ENCODE measurements around the gene EMCN.

The EMCN gene

GRCh38 chr4:100486496-100486895 is 31.3 kb downstream of the EMCN start:
- Histone ChIP-seq H3K4me1 (ENCODE audit: control insufficient read depth, low read length) (no peaks in the 10 kb centered on the region), H4K20me1 (ENCODE audit: control insufficient read depth, insufficient read depth, low read depth, low read length) (no peaks in the 10 kb centered on the region), H3K9me2 (replicated peaks; ENCODE audit: control insufficient read depth, low read length) (no peaks in the 10 kb centered on the region), H3K36me3 (ENCODE audit: control insufficient read depth, low read length) (no peaks in the 10 kb centered on the region), H3K4me3 (ENCODE audit: low read length) (no peak overlapping the region), H3K79me2 (ENCODE audit: control insufficient read depth, low read length) (no peaks in the 10 kb centered on the region), H3F3A (ENCODE audit: control insufficient read depth, insufficient read depth) (no peaks in the 10 kb centered on the region), H3K4me2 (ENCODE audit: low read length) (no peak overlapping the region), H3K27me3 (ENCODE audit: control insufficient read depth, low read length) (no peaks in the 10 kb centered on the region), H3K27ac (ENCODE audit: low read depth, low read length) (no peak overlapping the region), H3K9me3 (ENCODE audit: control insufficient read depth, insufficient read depth, low read length) (no peaks in the 10 kb centered on the region)
- TF ChIP-seq EZH2phosphoT487 (IDR thresholded peaks at IDR 0.05; ENCODE audit: borderline replicate concordance, low read length) (no peak), CTCF (IDR thresholded peaks at IDR 0.05; ENCODE audit: low read depth, low read length, poor library complexity, severe bottlenecking) (no peak)

GRCh38 chr4:100483796-100484195 is 34.0 kb downstream of the EMCN start:
- no peak for TF ChIP-seq EZH2phosphoT487 (IDR thresholded peaks at IDR 0.05; ENCODE audit: borderline replicate concordance, low read length)
- no peak for TF ChIP-seq CTCF (IDR thresholded peaks at IDR 0.05; ENCODE audit: low read depth, low read length, poor library complexity, severe bottlenecking)

GRCh38 chr4:100479971-100480370 is 37.9 kb downstream of the EMCN start:
- H3K4me1 ChIP-seq (ENCODE audit: control insufficient read depth, low read length) = no peaks in the 10 kb centered on the region
- H4K20me1 ChIP-seq (ENCODE audit: control insufficient read depth, insufficient read depth, low read depth, low read length) = no peaks in the 10 kb centered on the region
- no peak overlapping the region for H3K4me2 ChIP-seq (ENCODE audit: low read length)
- TF ChIP-seq EZH2phosphoT487 (IDR thresholded peaks at IDR 0.05; ENCODE audit: borderline replicate concordance, low read length) = no peak
- no peak for TF ChIP-seq CTCF (IDR thresholded peaks at IDR 0.05; ENCODE audit: low read depth, low read length, poor library complexity, severe bottlenecking)
- no peaks in the 10 kb centered on the region for H3K36me3 ChIP-seq (ENCODE audit: control insufficient read depth, low read length)
- H3K79me2 ChIP-seq (ENCODE audit: control insufficient read depth, low read length) = no peaks in the 10 kb centered on the region
- H3K4me3 ChIP-seq (ENCODE audit: low read length) = no peak overlapping the region
- no peak overlapping the region for H3K27ac ChIP-seq (ENCODE audit: low read depth, low read length)
- H3K9me2 ChIP-seq (replicated peaks; ENCODE audit: control insufficient read depth, low read length) = no peaks in the 10 kb centered on the region
- H3F3A ChIP-seq (ENCODE audit: control insufficient read depth, insufficient read depth) = no peaks in the 10 kb centered on the region
- H3K27me3 ChIP-seq (ENCODE audit: control insufficient read depth, low read length) = no peaks in the 10 kb centered on the region
- no peaks in the 10 kb centered on the region for H3K9me3 ChIP-seq (ENCODE audit: control insufficient read depth, insufficient read depth, low read length)

More at GRCh38 chr4:100483796-100484195, 34.0 kb downstream of the EMCN start:
- H3K9me3 ChIP-seq (ENCODE audit: control insufficient read depth, insufficient read depth, low read length) = no peaks in the 10 kb centered on the region
- no peak overlapping the region for H3K4me3 ChIP-seq (ENCODE audit: low read length)
- H3K27me3 ChIP-seq (ENCODE audit: control insufficient read depth, low read length) = no peaks in the 10 kb centered on the region
- H3F3A ChIP-seq (ENCODE audit: control insufficient read depth, insufficient read depth) = no peaks in the 10 kb centered on the region
- no peak overlapping the region for H3K4me2 ChIP-seq (ENCODE audit: low read length)
- no peaks in the 10 kb centered on the region for H3K36me3 ChIP-seq (ENCODE audit: control insufficient read depth, low read length)
- no peaks in the 10 kb centered on the region for H3K79me2 ChIP-seq (ENCODE audit: control insufficient read depth, low read length)
- no peaks in the 10 kb centered on the region for H3K4me1 ChIP-seq (ENCODE audit: control insufficient read depth, low read length)
- no peaks in the 10 kb centered on the region for H4K20me1 ChIP-seq (ENCODE audit: control insufficient read depth, insufficient read depth, low read depth, low read length)
- H3K27ac ChIP-seq (ENCODE audit: low read depth, low read length) = no peak overlapping the region
- H3K9me2 ChIP-seq (replicated peaks; ENCODE audit: control insufficient read depth, low read length) = no peaks in the 10 kb centered on the region

- no peak overlapping the region for H3K27ac ChIP-seq (ENCODE audit: low read depth, low read length)
- H3K4me1 ChIP-seq (ENCODE audit: control insufficient read depth, low read length) = no peaks in the 10 kb centered on the region
- no peaks in the 10 kb centered on the region for H3K27me3 ChIP-seq (ENCODE audit: control insufficient read depth, low read length)
- no peak overlapping the region for H3K4me2 ChIP-seq (ENCODE audit: low read length)
- H3K9me2 ChIP-seq (replicated peaks; ENCODE audit: control insufficient read depth, low read length) = no peaks in the 10 kb centered on the region
- no peaks in the 10 kb centered on the region for H3K79me2 ChIP-seq (ENCODE audit: control insufficient read depth, low read length)
- no peaks in the 10 kb centered on the region for H3K36me3 ChIP-seq (ENCODE audit: control insufficient read depth, low read length)
- H4K20me1 ChIP-seq (ENCODE audit: control insufficient read depth, insufficient read depth, low read depth, low read length) = no peaks in the 10 kb centered on the region
- H3K4me3 ChIP-seq (ENCODE audit: low read length) = no peak overlapping the region
- no peak for TF ChIP-seq CTCF (IDR thresholded peaks at IDR 0.05; ENCODE audit: low read depth, low read length, poor library complexity, severe bottlenecking)
- TF ChIP-seq EZH2phosphoT487 (IDR thresholded peaks at IDR 0.05; ENCODE audit: borderline replicate concordance, low read length) = no peak
- H3F3A ChIP-seq (ENCODE audit: control insufficient read depth, insufficient read depth) = no peaks in the 10 kb centered on the region
- H3K9me3 ChIP-seq (ENCODE audit: control insufficient read depth, insufficient read depth, low read length) = no peaks in the 10 kb centered on the region
Measured at GRCh38 chr4:100469555-100469954, 48.3 kb downstream of the EMCN start.

Data from DOHH2 (cell line).